CD4-positive, alpha-beta memory T cell (primary cell): ENCODE measurements around the gene MCF2L2. TPM values are rescaled to one million over a fixed set of nuclear protein-coding genes. Genes with fewer than 3 reads are reported as not detected.
"Not testable (repeated sequence)": the region's sequence is repeated elsewhere in the genome, so short reads cannot be mapped to it uniquely, and the experiment has no call there.

Source experiments
- CTCF ChIA-PET: fragments of 350-600 bp; sonication (Branson Sonifier 250); formaldehyde crosslinking; loops from one replicate; lab custom pipeline; 2021; ENCODE audit warnings: inconsistent platforms; ENCODE audit not compliant: partially characterized antibody; lab: Charles Lee
- POLR2A ChIA-PET: fragments of 350-600 bp; sonication (Branson Sonifier 250); formaldehyde crosslinking; loops from one replicate; lab custom pipeline; 2021; ENCODE audit not compliant: partially characterized antibody; lab: Charles Lee
- DNase-seq, 5 donors: peaks; one replicate each; pipeline versions ENCODE4 v3.0.0 to v3.0.0-alpha.2; 2020 to 2022; ENCODE audit warnings: mixed read lengths in 1 of 5
- H3K27ac ChIP-seq: one replicate; pipeline ENCODE4 v1.7.0; 2013; ENCODE audit warnings: low read depth, low read length
- H3K27me3 ChIP-seq: 2 replicates; pipeline ENCODE4 v1.7.0; 2013; ENCODE audit warnings: mild to moderate bottlenecking, low read length, moderate library complexity; ENCODE audit not compliant: insufficient read depth
- H3K36me3 ChIP-seq: 2 replicates; pipeline ENCODE4 v1.7.0; 2013; ENCODE audit warnings: mild to moderate bottlenecking, low read length, moderate library complexity; ENCODE audit not compliant: insufficient read depth
- H3K4me1 ChIP-seq: 2 replicates; pipeline ENCODE4 v1.7.0; 2013; ENCODE audit warnings: mild to moderate bottlenecking, low read length, moderate library complexity; ENCODE audit not compliant: insufficient read depth
- H3K4me3 ChIP-seq, 2 donors: one replicate each; pipeline ENCODE4 v1.7.0; 2013; ENCODE audit warnings: low read length in 2 of 2, mild to moderate bottlenecking in 1 of 2
- H3K9me3 ChIP-seq, 2 donors: one replicate each; pipeline ENCODE4 v1.7.0; 2013; ENCODE audit warnings: low read length in 2 of 2, control low read depth in 1 of 2; ENCODE audit not compliant: control insufficient read depth in 1 of 2
- H3K27ac Mint-ChIP-seq, 7 donors: one replicate each; pipeline ENCODE4 v1.8.0; 2020 to 2021; ENCODE audit warnings: mixed read lengths in 7 of 7, mild to moderate bottlenecking in 6 of 7, inconsistent platforms in 3 of 7, moderate library complexity in 3 of 7
- H3K27me3 Mint-ChIP-seq, 2 donors: one replicate each; pipeline ENCODE4 v1.8.0; 2020 to 2021; ENCODE audit warnings: mixed read lengths in 2 of 2
- H3K36me3 Mint-ChIP-seq, 2 donors: one replicate each; pipeline ENCODE4 v1.8.0; 2020 to 2021; ENCODE audit warnings: mixed read lengths in 2 of 2, inconsistent platforms in 1 of 2, mild to moderate bottlenecking in 1 of 2
- H3K4me1 Mint-ChIP-seq, 4 donors: one replicate each; pipeline ENCODE4 v1.8.0; 2020 to 2021; ENCODE audit warnings: mixed read lengths in 4 of 4, mild to moderate bottlenecking in 1 of 4
- H3K4me3 Mint-ChIP-seq, 8 donors: one replicate each; pipeline ENCODE4 v1.8.0; 2020 to 2021; ENCODE audit warnings: mixed read lengths in 8 of 8, mild to moderate bottlenecking in 7 of 8, moderate library complexity in 6 of 8, inconsistent platforms in 3 of 8
- H3K9me3 Mint-ChIP-seq, 8 donors: one replicate each; pipeline ENCODE4 v1.8.0; 2020 to 2021; ENCODE audit warnings: mixed read lengths in 8 of 8, mild to moderate bottlenecking in 5 of 8, inconsistent platforms in 3 of 8, moderate library complexity in 1 of 8
- intact Hi-C: fragments of 100-400 bp; cut with micrococcal nuclease; formaldehyde crosslinking; loops from one replicate; pipeline ENCODE4 v1.15.1; 2023
- polyA plus RNA-seq, 2 donors: library from polyadenylated mRNA; unstranded; fragments of 300-500 nt; fragmentation: Illumina TruSeq; gene quantifications; one replicate each; pipeline ENCODE4 v1.2.3, GENCODE V29; 2021
- total RNA-seq, 2 experiments: library from RNA; stranded (reverse); gene quantifications; one replicate each; pipeline ENCODE4 v1.2.3, GENCODE V29; 2021

Gene MCF2L2
- total and polyA plus RNA-seq, 4 experiments from 2014 or later, result 0.37 to 7.3 (median 5.1) TPM

- peak overlapping the region; percentile 38 for H3K27ac ChIP-seq
- Mint-ChIP-seq H3K4me1 (peaks cover 24 to 45% (median 32%) of the 10 kb centered on the region in 4 donors), H3K4me3 (peak overlapping the region; percentile 84 to 92 (median 88)), H3K27ac (peak overlapping the region in 5 of 7 donors; percentile 46 to 82 (median 54)), H3K36me3 (peaks cover 2 to 3% of the 10 kb centered on the region in 2 donors), H3K9me3 (peaks cover 0 to 2% (median 0%) of the 10 kb centered on the region in 8 donors), H3K27me3 (peaks cover 0 to 6% of the 10 kb centered on the region in 2 donors)
- POLR2A ChIA-PET, result interaction anchor here (1.0 to 2.9 kb wide), 11 partner anchors 10 to 330 kb away, joined by 3 to 20 read pairs (median 7); partner anchors contain the start of genes KLHL24 and YEATS2
- no peaks in the 10 kb centered on the region for H3K9me3 ChIP-seq
- intact Hi-C loops, result loop anchor here (1.0 kb wide), 1 partner anchor 329 kb away; the partner anchor contains the start of gene MCCC1
- H3K4me3 ChIP-seq, result peak overlapping the region; percentile 71 to 81
- H3K4me1 ChIP-seq, result peaks cover 23% of the 10 kb centered on the region
- no peaks in the 10 kb centered on the region for H3K27me3 ChIP-seq
- no peaks in the 10 kb centered on the region for H3K36me3 ChIP-seq
- CTCF ChIA-PET, result interaction anchor here (0.5 to 2.2 kb wide), 4 partner anchors 9 to 457 kb away, joined by 3 to 8 read pairs (median 4); no protein-coding TSS in a partner anchor
- peak in 2 of 5 donors; percentile 12 to 44 for DNase-seq
Observed at GRCh38 chr3:183427876-183428446, 458 bp downstream of the MCF2L2 start.

GRCh38 chr3:183427196-183427875, 1.1 kb downstream of the MCF2L2 start:
- H3K4me1 ChIP-seq, result peaks cover 23% of the 10 kb centered on the region
- intact Hi-C loops, result no loop called here
- ChIA-PET CTCF (interaction anchor here (0.5 to 2.2 kb wide), 4 partner anchors 8 to 458 kb away, joined by 3 to 8 read pairs (median 4); no protein-coding TSS in a partner anchor), POLR2A (interaction anchor here (1.0 to 2.9 kb wide), 9 partner anchors 10 to 270 kb away, joined by 3 to 20 read pairs (median 8); partner anchors contain the start of genes KLHL24 and YEATS2)
- no peaks in the 10 kb centered on the region for H3K9me3 ChIP-seq
- no peak for DNase-seq
- Mint-ChIP-seq H3K4me3 (peak overlapping the region; percentile 84 to 92 (median 88)), H3K36me3 (peaks cover 2 to 4% of the 10 kb centered on the region in 2 donors), H3K27ac (peak overlapping the region; percentile 54 to 83 (median 65)), H3K4me1 (peaks cover 24 to 45% (median 32%) of the 10 kb centered on the region in 4 donors), H3K27me3 (peaks cover 0 to 6% of the 10 kb centered on the region in 2 donors), H3K9me3 (peaks cover 0 to 5% (median 0%) of the 10 kb centered on the region in 8 donors)
- no peaks in the 10 kb centered on the region for H3K36me3 ChIP-seq
- H3K27ac ChIP-seq, result peak overlapping the region; percentile 38
- peak overlapping the region; percentile 71 to 81 for H3K4me3 ChIP-seq
- no peaks in the 10 kb centered on the region for H3K27me3 ChIP-seq

- intact Hi-C loops, H3K9me3 ChIP-seq, POLR2A ChIA-PET, H3K4me3 ChIP-seq, H3K27ac Mint-ChIP-seq, H3K4me1 Mint-ChIP-seq, H3K27me3 ChIP-seq, H3K36me3 ChIP-seq, H3K27me3 Mint-ChIP-seq, H3K4me1 ChIP-seq, H3K4me3 Mint-ChIP-seq, H3K27ac ChIP-seq, DNase-seq: not testable (repeated sequence)
- Mint-ChIP-seq H3K9me3 (peaks cover 0 to 41% (median 30%) of the 10 kb centered on the region in 8 donors), H3K36me3 (peaks cover 12 to 32% of the 10 kb centered on the region in 2 donors)
- CTCF ChIA-PET, result interaction anchor here (1.5 kb wide), 1 partner anchor 9 kb away, joined by 3 read pairs; the partner anchor contains the start of gene MCF2L2
Observed at GRCh38 chr3:183418807-183419206, 9.6 kb downstream of the MCF2L2 start.

- no peak overlapping the region for H3K4me3 Mint-ChIP-seq
- H3K36me3 ChIP-seq, result no peaks in the 10 kb centered on the region
- no peaks in the 10 kb centered on the region for H3K36me3 Mint-ChIP-seq
- ChIA-PET POLR2A (interaction anchor here (3.2 kb wide), 1 partner anchor 16 kb away, joined by 20 read pairs; the partner anchor contains the start of gene MCF2L2), CTCF (interaction anchor here (1.0 to 3.1 kb wide), 5 partner anchors 10 to 356 kb away, joined by 3 to 12 read pairs (median 4); partner anchors contain the start of gene MCF2L2)
- no peak for DNase-seq
- H3K27me3 Mint-ChIP-seq, result no peaks in the 10 kb centered on the region
- intact Hi-C loops, result no loop called here
- peaks cover 5% of the 10 kb centered on the region for H3K4me1 ChIP-seq
- no peak overlapping the region for H3K4me3 ChIP-seq
- no peaks in the 10 kb centered on the region for H3K9me3 ChIP-seq
- no peak overlapping the region for H3K27ac ChIP-seq
- no peaks in the 10 kb centered on the region for H3K9me3 Mint-ChIP-seq
- H3K4me1 Mint-ChIP-seq, result peaks cover 0 to 7% (median under 1%) of the 10 kb centered on the region in 4 donors
- no peak overlapping the region for H3K27ac Mint-ChIP-seq
- no peaks in the 10 kb centered on the region for H3K27me3 ChIP-seq
Observed at GRCh38 chr3:183411216-183411922, 17.1 kb downstream of the MCF2L2 start.

- Mint-ChIP-seq H3K9me3 (no peaks in the 10 kb centered on the region), H3K4me3 (no peak overlapping the region), H3K36me3 (no peaks in the 10 kb centered on the region), H3K4me1 (peaks cover 0 to 7% (median under 1%) of the 10 kb centered on the region in 4 donors), H3K27me3 (no peaks in the 10 kb centered on the region), H3K27ac (peak overlapping the region in 2 of 7 donors; percentile 32 to 43)
- ChIA-PET POLR2A (interaction anchor here (3.2 kb wide), 1 partner anchor 17 kb away, joined by 20 read pairs; the partner anchor contains the start of gene MCF2L2), CTCF (interaction anchor here (1.0 to 3.1 kb wide), 4 partner anchors 14 to 356 kb away, joined by 3 to 12 read pairs (median 6); partner anchors contain the start of gene MCF2L2)
- H3K9me3 ChIP-seq, result no peaks in the 10 kb centered on the region
- intact Hi-C loops, result no loop called here
- H3K4me3 ChIP-seq, result no peak overlapping the region
- no peaks in the 10 kb centered on the region for H3K36me3 ChIP-seq
- peaks cover 5% of the 10 kb centered on the region for H3K4me1 ChIP-seq
- H3K27me3 ChIP-seq, result no peaks in the 10 kb centered on the region
- no peak overlapping the region for H3K27ac ChIP-seq
- no peak for DNase-seq
Observed at GRCh38 chr3:183410759-183411158, 17.7 kb downstream of the MCF2L2 start.

- Histone ChIP-seq H3K27me3 (no peaks in the 10 kb centered on the region), H3K4me1 (peaks cover 7% of the 10 kb centered on the region), H3K9me3 (no peaks in the 10 kb centered on the region), H3K36me3 (no peaks in the 10 kb centered on the region), H3K4me3 (no peak overlapping the region), H3K27ac (no peak overlapping the region)
- ChIA-PET CTCF (interaction anchor here (0.9 to 3.1 kb wide), 4 partner anchors 18 to 357 kb away, joined by 3 to 12 read pairs (median 6); partner anchors contain the start of gene MCF2L2), POLR2A (interaction anchor here (3.2 kb wide), 1 partner anchor 18 kb away, joined by 20 read pairs; the partner anchor contains the start of gene MCF2L2)
- intact Hi-C loops, result no loop called here
- Mint-ChIP-seq H3K36me3 (no peaks in the 10 kb centered on the region), H3K9me3 (no peaks in the 10 kb centered on the region), H3K27me3 (no peaks in the 10 kb centered on the region), H3K4me3 (no peak overlapping the region), H3K4me1 (peaks cover 0 to 7% (median under 1%) of the 10 kb centered on the region in 4 donors), H3K27ac (peak overlapping the region in 1 of 7 donors; percentile 42)
- DNase-seq, result no peak
Observed at GRCh38 chr3:183410280-183410679, 18.1 kb downstream of the MCF2L2 start.
